C4-2B (cell line): ENCODE data around the gene PRKCA.
"Not testable (repeated sequence)": the region's sequence is repeated elsewhere in the genome, so short reads cannot be mapped to it uniquely, and the experiment has no call there.

Source experiments
- H3K27ac ChIP-seq: fragments of 450-650 bp; 2 replicates; pipeline ENCODE4 v1.5.1; 2017
- ZFX ChIP-seq: fragments of 450-650 bp; IDR thresholded peaks from 2 replicates; pipeline ENCODE4 v1.6.1; 2017
- TF ChIP-seq, protein P1 (sequence below): fragments of 450-650 bp; conservative IDR thresholded peaks from 2 replicates; pipeline ENCODE4 v1.5.1; 2017; ENCODE audit warnings: mild to moderate bottlenecking

The PRKCA gene

DNA sequence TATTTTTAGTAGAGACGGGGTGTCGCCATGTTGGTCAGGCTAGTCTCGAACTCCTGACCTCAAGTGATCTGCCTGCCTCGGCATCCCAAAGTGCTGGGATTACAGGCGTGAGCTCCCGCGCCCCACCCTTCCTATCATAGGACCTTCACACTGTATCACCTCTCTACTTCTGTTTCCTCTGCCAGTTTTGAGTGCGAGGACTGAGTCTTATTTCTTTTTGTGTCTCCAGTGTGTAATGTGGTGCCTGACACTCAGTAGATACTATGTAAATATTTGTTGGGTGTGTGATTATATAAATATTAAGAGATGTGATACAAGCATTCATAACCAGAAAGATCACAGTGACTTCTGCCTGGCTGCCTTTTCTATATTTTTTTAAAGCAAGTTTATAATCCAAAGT lies 10.5 kb downstream of the PRKCA start:
- no peak overlapping the region for H3K27ac ChIP-seq
- TF ChIP-seq, protein P1, sequence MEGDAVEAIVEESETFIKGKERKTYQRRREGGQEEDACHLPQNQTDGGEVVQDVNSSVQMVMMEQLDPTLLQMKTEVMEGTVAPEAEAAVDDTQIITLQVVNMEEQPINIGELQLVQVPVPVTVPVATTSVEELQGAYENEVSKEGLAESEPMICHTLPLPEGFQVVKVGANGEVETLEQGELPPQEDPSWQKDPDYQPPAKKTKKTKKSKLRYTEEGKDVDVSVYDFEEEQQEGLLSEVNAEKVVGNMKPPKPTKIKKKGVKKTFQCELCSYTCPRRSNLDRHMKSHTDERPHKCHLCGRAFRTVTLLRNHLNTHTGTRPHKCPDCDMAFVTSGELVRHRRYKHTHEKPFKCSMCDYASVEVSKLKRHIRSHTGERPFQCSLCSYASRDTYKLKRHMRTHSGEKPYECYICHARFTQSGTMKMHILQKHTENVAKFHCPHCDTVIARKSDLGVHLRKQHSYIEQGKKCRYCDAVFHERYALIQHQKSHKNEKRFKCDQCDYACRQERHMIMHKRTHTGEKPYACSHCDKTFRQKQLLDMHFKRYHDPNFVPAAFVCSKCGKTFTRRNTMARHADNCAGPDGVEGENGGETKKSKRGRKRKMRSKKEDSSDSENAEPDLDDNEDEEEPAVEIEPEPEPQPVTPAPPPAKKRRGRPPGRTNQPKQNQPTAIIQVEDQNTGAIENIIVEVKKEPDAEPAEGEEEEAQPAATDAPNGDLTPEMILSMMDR: no peak
- no peak for TF ChIP-seq ZFX

DNA sequence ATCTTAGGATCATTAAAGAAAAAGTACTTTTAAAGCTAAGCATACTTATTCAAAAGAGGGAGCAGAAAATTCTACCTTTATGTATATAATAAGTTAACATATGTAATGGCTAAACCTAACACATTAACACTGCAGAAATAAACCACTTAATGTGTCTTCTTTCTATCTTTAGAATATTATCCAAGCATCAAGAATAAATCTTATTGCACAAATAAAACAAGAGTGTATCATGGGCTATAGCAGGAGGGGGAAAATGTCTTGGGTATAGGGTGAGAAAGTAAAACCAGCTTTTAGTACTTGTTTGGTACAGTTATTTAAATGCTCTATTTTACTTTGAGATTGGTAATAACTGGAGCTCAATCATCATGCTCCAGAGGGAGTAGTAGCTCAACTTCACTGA lies 10.9 kb downstream of the PRKCA start:
- H3K27ac ChIP-seq: no peak overlapping the region
- TF ChIP-seq, protein P1: no peak
- TF ChIP-seq ZFX: no peak

DNA sequence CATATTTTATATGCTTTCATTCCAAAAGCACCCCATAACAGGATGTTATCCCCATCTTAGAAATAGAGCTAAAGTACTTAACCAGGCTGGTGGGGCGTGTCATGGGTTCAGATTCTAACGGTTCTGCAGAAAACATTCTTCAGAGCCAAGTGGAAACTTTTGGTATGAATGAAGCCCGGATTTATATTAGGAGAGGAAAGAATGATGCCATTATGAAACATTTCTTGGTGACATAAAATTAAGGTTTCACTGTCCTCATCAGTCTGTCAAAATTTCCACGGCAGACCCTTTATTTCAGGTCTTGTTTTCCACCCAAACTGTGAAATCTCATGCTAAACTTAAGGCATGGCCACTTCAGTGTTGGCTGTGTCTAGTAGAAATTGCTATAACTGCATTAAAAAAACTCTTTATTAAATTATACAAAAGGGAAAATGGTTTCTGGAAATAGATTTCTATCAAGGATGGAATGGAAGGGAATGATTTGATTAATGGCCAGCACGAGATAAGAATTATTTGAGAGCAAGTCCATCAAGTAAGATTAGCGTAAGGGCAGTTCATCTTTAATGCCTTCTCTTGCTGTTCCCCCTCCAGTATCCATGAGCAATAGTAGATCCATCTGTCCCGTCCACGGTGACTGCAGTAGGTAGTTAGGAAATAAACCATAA lies 11.7 kb downstream of the PRKCA start:
- H3K27ac ChIP-seq: no peak overlapping the region
- TF ChIP-seq, protein P1: no peak
- no peak for TF ChIP-seq ZFX

DNA sequence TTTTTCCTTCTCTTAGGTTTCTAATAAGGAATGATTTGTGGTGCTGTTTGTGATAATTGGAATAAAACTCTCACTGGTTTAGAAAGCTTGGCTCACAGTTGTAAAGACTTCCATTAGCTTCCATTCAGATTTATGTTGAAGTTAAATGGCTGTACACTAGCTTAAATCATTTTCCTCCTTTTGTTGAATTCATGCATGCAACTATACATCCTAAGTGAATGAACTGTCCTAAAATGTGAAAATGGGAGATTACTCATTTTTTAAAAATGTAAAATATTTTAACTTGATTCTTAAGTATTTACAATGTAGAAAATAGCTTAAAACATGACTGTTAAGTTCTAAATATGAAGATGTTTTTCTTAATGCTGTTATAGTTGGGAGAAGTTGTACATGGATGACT lies 15.2 kb downstream of the PRKCA start:
- H3K27ac ChIP-seq: no peak overlapping the region
- TF ChIP-seq, protein P1: no peak
- TF ChIP-seq ZFX: no peak

DNA sequence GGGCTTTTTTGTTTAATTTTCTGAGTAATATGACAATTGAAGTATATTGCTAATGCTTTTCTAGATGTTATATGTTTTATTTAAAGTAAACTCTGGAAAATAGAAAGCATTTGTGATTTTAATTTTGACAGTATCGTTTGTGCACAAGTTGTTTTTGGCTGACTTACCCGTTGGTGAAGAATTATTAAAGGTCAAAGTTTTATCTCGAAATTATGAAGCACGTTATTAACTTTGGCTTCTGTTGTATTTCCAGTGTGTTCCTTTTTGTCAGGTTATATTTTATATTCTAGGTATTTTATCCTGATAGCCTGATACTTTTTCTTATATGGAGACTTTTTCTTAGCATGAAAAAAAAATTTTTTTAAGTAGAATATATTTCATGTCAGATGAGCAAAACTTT lies 16.8 kb downstream of the PRKCA start:
- TF ChIP-seq ZFX: no peak
- TF ChIP-seq, protein P1: no peak
- no peak overlapping the region for H3K27ac ChIP-seq

DNA sequence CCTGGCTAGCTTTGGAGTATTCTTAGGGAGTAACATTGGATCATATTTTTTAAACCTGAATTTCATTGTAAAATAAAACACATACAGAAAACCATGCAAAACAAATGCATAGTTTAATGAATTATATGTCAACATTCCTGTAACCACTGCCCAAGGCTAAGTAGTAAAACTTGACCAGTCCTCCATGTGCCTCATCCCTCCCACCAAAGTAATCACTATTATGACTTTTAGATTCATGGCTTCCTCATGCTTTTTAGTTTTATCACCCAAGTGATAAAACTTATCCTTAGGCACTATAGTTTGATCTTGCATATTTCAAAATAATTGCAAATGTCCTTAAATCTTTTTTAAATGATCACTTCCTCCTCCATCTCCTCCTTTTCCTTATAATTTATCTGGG lies 20.4 kb downstream of the PRKCA start:
- TF ChIP-seq ZFX: no peak
- TF ChIP-seq, protein P1: no peak
- H3K27ac ChIP-seq: no peak overlapping the region

DNA sequence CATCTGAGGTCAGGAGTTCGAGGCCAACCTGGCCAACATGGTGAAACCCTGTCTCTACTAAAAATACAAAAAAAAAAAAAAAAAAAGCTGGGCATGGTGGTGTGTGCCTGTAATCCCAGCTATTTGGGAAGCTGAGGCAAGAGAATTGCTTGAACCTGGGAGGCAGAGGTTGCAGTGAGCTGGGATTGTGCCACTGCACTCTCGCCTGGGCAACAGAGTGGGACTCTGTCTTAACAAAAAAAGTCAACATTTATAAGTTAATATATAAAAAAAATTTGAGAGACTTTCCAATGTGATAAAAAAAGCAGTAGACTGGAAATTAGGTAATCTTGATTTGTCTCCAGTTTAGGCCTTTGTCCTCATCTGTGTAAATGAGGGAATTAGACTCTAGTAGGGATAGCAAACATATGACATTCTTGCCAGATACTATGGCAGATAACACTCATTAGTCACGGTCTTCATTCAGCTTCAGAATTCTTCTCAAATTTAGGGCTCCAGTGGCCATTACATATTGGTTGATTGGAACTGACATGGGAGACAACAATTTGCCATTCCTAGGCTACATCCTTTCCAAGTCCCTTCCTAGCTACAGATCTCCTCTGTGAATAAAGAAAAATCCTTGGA lies 22.1 kb downstream of the PRKCA start:
- H3K27ac ChIP-seq: not testable (repeated sequence)
